Mucosa of stomach (tissue), 1 donor: ENCODE data around the gene CYB5RL.
A peak's percentile ranks its signal among the peaks of the same experiment; 100 is the strongest.
"Not testable (repeated sequence)": the region's sequence is repeated elsewhere in the genome, so short reads cannot be mapped to it uniquely, and the experiment has no call there.

Source experiments
- H3K27me3 ChIP-seq: one replicate; pipeline ENCODE4 v1.7.0; 2013; ENCODE audit warnings: mild to moderate bottlenecking, low read length; ENCODE audit not compliant: control insufficient read depth, insufficient read depth
- H3K36me3 ChIP-seq: one replicate; pipeline ENCODE4 v1.7.0; 2013; ENCODE audit warnings: low read length; ENCODE audit not compliant: control insufficient read depth, insufficient read depth
- H3K4me1 ChIP-seq: one replicate; pipeline ENCODE4 v1.7.0; 2013; ENCODE audit warnings: mild to moderate bottlenecking, low read length; ENCODE audit not compliant: control insufficient read depth, insufficient read depth
- H3K4me3 ChIP-seq: one replicate; pipeline ENCODE4 v1.7.0; 2013; ENCODE audit warnings: low read length
- H3K9ac ChIP-seq: one replicate; pipeline ENCODE4 v1.7.0; 2013; ENCODE audit warnings: mild to moderate bottlenecking, low read length, moderate library complexity
- H3K9me3 ChIP-seq: one replicate; pipeline ENCODE4 v1.7.0; 2013; ENCODE audit warnings: mild to moderate bottlenecking, low read length, moderate library complexity; ENCODE audit not compliant: control insufficient read depth
- donor health status: Pancreatic carcinoma.

Gene CYB5RL

GRCh38 chr1:54223441-54224202 lies 23.8 kb upstream of the CYB5RL start:
- H3K9ac ChIP-seq: no peak overlapping the region
- H3K9me3 ChIP-seq: no peaks in the 10 kb centered on the region
- peaks cover 17% of the 10 kb centered on the region for H3K4me1 ChIP-seq
- no peaks in the 10 kb centered on the region for H3K27me3 ChIP-seq
- no peak overlapping the region for H3K4me3 ChIP-seq
- no peaks in the 10 kb centered on the region for H3K36me3 ChIP-seq

- Histone ChIP-seq H3K36me3 (peaks cover 3% of the 10 kb centered on the region), H3K27me3 (no peaks in the 10 kb centered on the region), H3K4me1 (peaks cover 23% of the 10 kb centered on the region), H3K9me3 (no peaks in the 10 kb centered on the region), H3K4me3 (no peak overlapping the region), H3K9ac (no peak overlapping the region)
Observed at GRCh38 chr1:54222711-54223110, 22.9 kb upstream of the CYB5RL start.

- H3K9ac ChIP-seq: no peak overlapping the region
- H3K4me3 ChIP-seq: no peak overlapping the region
- H3K4me1 ChIP-seq: peaks cover 23% of the 10 kb centered on the region
- H3K27me3 ChIP-seq: no peaks in the 10 kb centered on the region
- H3K36me3 ChIP-seq: peaks cover 10% of the 10 kb centered on the region
- no peaks in the 10 kb centered on the region for H3K9me3 ChIP-seq
Observed at GRCh38 chr1:54221867-54222484, 22.1 kb upstream of the CYB5RL start.

GRCh38 chr1:54221113-54221834 lies 21.4 kb upstream of the CYB5RL start:
- peaks cover 23% of the 10 kb centered on the region for H3K4me1 ChIP-seq

GRCh38 chr1:54220004-54220811 lies 20.4 kb upstream of the CYB5RL start:
- Histone ChIP-seq H3K9ac (no peak overlapping the region), H3K9me3 (no peaks in the 10 kb centered on the region), H3K36me3 (peaks cover 22% of the 10 kb centered on the region), H3K4me3 (no peak overlapping the region), H3K27me3 (no peaks in the 10 kb centered on the region), H3K4me1 (peaks cover 23% of the 10 kb centered on the region)

More at GRCh38 chr1:54221113-54221834, 21.4 kb upstream of the CYB5RL start:
- Histone ChIP-seq H3K9me3 (no peaks in the 10 kb centered on the region), H3K9ac (no peak overlapping the region), H3K36me3 (peaks cover 17% of the 10 kb centered on the region), H3K4me3 (no peak overlapping the region), H3K27me3 (no peaks in the 10 kb centered on the region)

GRCh38 chr1:54219688-54220003 lies 19.8 kb upstream of the CYB5RL start:
- no peaks in the 10 kb centered on the region for H3K27me3 ChIP-seq
- H3K4me3 ChIP-seq: no peak overlapping the region
- peaks cover 23% of the 10 kb centered on the region for H3K4me1 ChIP-seq
- no peaks in the 10 kb centered on the region for H3K9me3 ChIP-seq
- H3K9ac ChIP-seq: no peak overlapping the region
- H3K36me3 ChIP-seq: peaks cover 22% of the 10 kb centered on the region

- Histone ChIP-seq H3K9ac (peak overlapping the region; percentile 3), H3K4me1 (peaks cover 23% of the 10 kb centered on the region), H3K27me3 (no peaks in the 10 kb centered on the region), H3K36me3 (peaks cover 22% of the 10 kb centered on the region), H3K4me3 (no peak overlapping the region), H3K9me3 (no peaks in the 10 kb centered on the region)
Observed at GRCh38 chr1:54218883-54219687, 19.3 kb upstream of the CYB5RL start.

- peaks cover 39% of the 10 kb centered on the region for H3K36me3 ChIP-seq
- no peak overlapping the region for H3K9ac ChIP-seq
- H3K27me3 ChIP-seq: no peaks in the 10 kb centered on the region
- H3K4me3 ChIP-seq: no peak overlapping the region
- no peaks in the 10 kb centered on the region for H3K9me3 ChIP-seq
- H3K4me1 ChIP-seq: peaks cover 19% of the 10 kb centered on the region
Observed at GRCh38 chr1:54215523-54215922, 15.7 kb upstream of the CYB5RL start.

GRCh38 chr1:54212872-54213271 lies 13.0 kb upstream of the CYB5RL start:
- peaks cover 48% of the 10 kb centered on the region for H3K36me3 ChIP-seq

GRCh38 chr1:54207896-54208295 lies 8.1 kb upstream of the CYB5RL start:
- not testable (repeated sequence) for H3K4me3 ChIP-seq, H3K27me3 ChIP-seq, H3K9ac ChIP-seq, H3K4me1 ChIP-seq, H3K9me3 ChIP-seq
- H3K36me3 ChIP-seq: peaks cover 29% of the 10 kb centered on the region

More at GRCh38 chr1:54212872-54213271, 13.0 kb upstream of the CYB5RL start:
- H3K4me1 ChIP-seq: no peaks in the 10 kb centered on the region
- H3K27me3 ChIP-seq: no peaks in the 10 kb centered on the region
- no peak overlapping the region for H3K4me3 ChIP-seq
- H3K9ac ChIP-seq: no peak overlapping the region
- H3K9me3 ChIP-seq: no peaks in the 10 kb centered on the region

GRCh38 chr1:54207287-54207686 lies 7.5 kb upstream of the CYB5RL start:
- no peak overlapping the region for H3K4me3 ChIP-seq
- H3K4me1 ChIP-seq: no peaks in the 10 kb centered on the region
- no peaks in the 10 kb centered on the region for H3K9me3 ChIP-seq
- no peaks in the 10 kb centered on the region for H3K27me3 ChIP-seq
- no peak overlapping the region for H3K9ac ChIP-seq
- peaks cover 24% of the 10 kb centered on the region for H3K36me3 ChIP-seq
